Measurements from ENCODE around the gene IL10RB.
"Not testable (repeated sequence)": the region's sequence is repeated elsewhere in the genome, so short reads cannot be mapped to it uniquely, and the experiment has no call there.

The IL10RB gene

GRCh38 chr21:33242846-33243245 lies 23.3 kb upstream of the IL10RB start:
- not testable (repeated sequence) for DNase-seq

GRCh38 chr21:33244082-33244778 lies 21.9 kb upstream of the IL10RB start:
- no peak for DNase-seq

DNA sequence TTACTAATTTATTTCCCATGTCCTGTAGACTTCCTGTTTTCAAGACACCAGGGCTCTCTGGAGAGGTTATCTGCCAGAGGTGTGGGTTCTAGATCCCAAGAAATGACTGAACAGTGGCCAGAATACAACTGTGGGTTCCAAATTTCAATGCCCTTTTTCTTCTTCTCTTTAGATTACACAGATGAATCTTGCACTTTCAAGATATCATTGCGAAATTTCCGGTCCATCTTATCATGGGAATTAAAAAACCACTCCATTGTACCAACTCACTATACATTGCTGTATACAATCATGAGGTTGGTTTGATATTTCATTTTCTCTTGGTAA lies 21.4 kb upstream of the IL10RB start:
- DNase-seq: no peak

GRCh38 chr21:33245289-33245918 lies 20.8 kb upstream of the IL10RB start:
- no peak for DNase-seq

DNA sequence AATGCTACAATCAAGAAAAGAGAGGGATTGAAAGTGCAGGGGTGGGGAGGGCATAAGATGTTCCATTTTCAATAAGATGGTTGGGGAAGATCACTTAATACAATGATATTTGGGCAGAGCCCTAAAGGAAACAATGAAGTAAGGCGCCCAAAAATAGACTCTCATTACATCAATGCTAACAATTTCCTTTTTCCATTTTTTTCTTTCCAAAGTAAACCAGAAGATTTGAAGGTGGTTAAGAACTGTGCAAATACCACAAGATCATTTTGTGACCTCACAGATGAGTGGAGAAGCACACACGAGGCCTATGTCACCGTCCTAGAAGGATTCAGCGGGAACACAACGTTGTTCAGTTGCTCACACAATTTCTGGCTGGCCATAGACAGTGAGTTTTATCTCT lies 19.7 kb upstream of the IL10RB start:
- no peak for DNase-seq

- DNase-seq: no peak
Observed at GRCh38 chr21:33246963-33247362, 19.2 kb upstream of the IL10RB start.

GRCh38 chr21:33247599-33247998 lies 18.6 kb upstream of the IL10RB start:
- DNase-seq: no peak

DNA sequence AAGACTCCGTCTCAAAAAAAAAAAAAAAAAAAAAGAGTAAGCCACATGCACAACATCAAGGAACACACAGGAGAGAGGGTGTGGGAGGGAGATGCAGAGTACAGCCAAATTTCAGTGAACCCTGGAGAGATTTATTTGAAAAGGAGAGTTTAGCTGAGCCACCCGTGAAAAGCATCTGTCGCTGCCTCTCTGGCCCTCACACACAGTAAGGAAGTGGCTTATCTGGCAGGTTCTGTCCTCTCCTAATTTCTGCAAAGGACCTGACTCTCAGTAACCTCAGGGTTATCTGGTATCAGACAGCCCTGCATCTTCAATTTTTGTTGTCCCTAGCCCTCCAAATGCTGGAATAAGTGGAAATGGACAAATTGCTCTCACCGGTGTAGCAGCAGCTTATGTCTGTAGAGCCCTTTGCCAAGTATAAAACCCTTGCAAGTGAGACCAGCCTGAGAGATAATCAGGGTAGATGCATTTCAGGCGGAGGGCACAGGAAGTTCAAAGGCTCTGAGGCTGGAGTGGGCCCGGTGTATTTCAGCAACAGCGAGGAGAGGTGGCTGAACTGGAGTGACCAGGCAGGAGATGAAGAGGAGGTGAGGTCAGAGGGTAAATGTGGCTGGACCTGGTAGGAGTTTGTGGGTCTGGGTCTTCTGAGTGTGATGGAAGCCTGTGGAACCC lies 16.7 kb upstream of the IL10RB start:
- DNase-seq: no peak

DNA sequence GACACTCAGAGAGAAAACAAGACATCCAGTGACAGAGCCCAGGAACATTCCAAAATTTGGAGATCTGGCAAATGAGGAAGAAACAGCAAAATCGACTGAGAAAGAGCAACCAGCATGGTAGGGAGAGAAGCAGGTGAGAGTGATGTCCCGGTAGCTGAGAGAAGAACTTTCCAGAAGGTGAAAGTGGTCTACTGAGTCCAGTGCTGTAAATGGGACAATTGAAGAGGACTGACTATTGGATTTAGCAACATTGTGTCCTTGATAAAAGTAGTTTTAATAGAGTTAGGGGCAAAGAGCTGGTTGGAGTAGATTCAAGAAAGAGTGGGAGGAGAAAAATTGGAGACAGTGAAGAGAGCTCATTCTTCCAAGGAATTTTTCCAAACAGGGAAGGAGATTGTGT lies 15.0 kb upstream of the IL10RB start:
- no peak for DNase-seq

GRCh38 chr21:33253382-33253781 lies 12.8 kb upstream of the IL10RB start:
- not testable (repeated sequence) for DNase-seq

DNA sequence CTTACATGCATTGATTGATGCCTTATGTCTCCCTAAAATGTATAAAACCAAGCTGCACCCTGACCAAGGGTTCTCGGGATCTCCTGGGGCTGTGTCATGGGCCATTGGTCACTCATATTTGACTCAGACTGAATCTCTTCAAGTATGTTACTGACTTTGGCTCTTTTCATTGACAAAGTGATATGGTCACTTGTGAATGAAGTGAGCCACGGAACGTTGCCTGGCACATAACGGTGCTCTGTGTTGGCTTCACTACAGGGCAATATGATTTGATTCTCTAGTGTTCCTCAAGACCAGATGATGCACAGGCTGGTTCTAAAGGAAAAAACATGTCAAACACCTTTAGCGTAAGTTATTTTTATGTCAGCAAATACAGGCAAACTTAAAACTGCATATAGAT lies 11.4 kb upstream of the IL10RB start:
- no peak for DNase-seq

DNA sequence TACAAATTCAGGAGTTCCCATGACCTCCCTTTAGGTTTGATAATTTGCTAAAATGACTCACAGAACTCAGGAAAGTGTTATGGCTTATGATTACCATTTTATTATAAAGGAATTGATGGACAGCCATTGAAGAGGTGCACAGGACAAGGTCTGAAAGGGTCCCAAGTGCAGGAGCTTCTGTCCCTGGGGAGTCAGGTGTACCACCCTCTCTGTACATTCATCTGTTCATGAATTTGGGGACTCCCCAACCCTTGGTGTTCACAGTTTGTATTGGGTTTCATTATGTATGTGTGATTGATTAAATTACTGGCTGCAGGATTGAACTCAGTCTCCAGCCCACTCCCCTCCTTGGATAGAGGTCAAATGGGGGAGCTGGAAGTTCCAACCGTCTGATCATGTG lies 10.8 kb upstream of the IL10RB start:
- no peak for DNase-seq

- DNase-seq: no peak
Observed at GRCh38 chr21:33256019-33256418, 10.1 kb upstream of the IL10RB start.

GRCh38 chr21:33257094-33257803 lies 8.9 kb upstream of the IL10RB start:
- no peak for DNase-seq

- no peak for DNase-seq
Observed at GRCh38 chr21:33258475-33258874, 7.7 kb upstream of the IL10RB start.

DNA sequence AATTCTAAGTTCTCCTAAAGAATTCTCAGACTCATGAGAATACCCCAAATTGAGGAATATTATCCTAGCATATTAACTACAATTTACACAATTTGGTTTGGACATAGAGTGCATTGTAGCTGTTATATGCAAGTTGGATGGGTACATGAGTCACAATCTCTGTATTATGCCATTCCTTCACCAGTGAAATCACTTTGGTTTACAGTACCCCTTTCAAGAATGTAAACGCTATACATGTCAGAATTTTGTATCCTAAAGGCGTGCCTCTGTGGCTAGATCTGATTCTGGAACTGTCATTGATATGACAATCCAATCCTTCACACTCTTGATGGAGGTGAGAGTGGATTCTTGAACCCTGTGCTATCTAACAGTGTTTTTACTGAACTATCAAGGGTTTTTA lies 6.7 kb upstream of the IL10RB start:
- no peak for DNase-seq

DNA sequence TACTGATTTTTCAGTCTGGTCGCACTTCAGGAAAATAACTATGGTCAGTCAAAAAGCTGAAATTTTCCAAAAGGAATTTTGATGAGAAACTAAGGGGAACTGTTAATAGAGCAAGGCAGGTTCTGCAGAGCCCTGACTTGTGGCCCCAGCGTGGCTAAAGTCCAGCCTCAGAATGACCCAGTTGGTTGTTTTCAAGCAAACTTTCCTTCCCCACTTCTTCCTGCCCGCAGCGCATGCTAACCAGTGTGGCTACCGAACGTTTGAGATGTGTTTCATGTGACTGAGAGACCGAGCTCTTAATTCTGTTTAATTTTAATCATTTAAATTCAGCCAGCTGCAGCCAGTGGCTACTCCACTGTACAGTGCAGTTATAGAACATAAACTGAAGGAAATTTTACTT lies 6.2 kb upstream of the IL10RB start:
- no peak for DNase-seq

- DNase-seq: no peak
Observed at GRCh38 chr21:33261635-33262034, 4.5 kb upstream of the IL10RB start.

DNA sequence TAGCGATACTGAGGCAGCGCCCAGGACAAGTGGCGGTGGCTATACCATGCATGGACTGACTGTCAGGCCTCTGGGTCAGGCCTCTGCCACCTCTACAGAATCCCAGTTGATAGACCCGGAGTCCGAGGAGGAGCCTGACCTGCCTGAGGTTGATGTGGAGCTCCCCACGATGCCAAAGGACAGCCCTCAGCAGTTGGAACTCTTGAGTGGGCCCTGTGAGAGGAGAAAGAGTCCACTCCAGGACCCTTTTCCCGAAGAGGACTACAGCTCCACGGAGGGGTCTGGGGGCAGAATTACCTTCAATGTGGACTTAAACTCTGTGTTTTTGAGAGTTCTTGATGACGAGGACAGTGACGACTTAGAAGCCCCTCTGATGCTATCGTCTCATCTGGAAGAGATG lies 3.2 kb upstream of the IL10RB start:
- no peak for DNase-seq

GRCh38 chr21:33264561-33264960 lies 1.6 kb upstream of the IL10RB start:
- no peak for DNase-seq

- DNase-seq: no peak
Observed at GRCh38 chr21:33265664-33266049, 510 bp upstream of the IL10RB start.

- peak; percentile 20 for DNase-seq
Observed at GRCh38 chr21:33266789-33267135, 595 bp downstream of the IL10RB start.

DNA sequence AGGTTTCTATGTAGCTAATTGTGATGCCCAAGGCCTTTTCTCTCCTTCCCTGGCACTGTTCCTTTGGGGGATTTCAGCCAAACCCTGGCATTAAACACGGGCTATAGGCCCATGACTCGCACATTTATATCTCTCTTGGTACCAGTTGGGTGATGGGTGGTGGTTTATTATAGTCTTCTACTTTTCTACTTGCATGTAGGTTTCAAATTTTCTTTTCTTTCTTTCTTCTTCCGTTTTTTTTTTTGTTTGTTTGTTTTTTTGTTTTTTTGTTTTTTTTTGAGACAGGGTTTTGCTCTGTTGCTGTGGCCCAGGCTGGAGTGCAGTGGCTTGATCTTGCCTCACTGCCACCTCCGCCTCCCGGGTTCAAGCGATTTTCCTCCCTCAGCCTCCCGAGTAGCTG lies 1.1 kb downstream of the IL10RB start:
- no peak for DNase-seq

GRCh38 chr21:33268393-33268736 lies 2.2 kb downstream of the IL10RB start:
- no peak for DNase-seq

Measured in RPMI8226 (cell line).